Erythroblast (primary cell): ENCODE results near the gene MEGF11.

Experiments
- GATA1 ChIP-seq: IDR thresholded peaks from 2 replicates; pipeline ENCODE4 v1.6.1; 2011; ENCODE audit warnings: low read depth, mild to moderate bottlenecking, control low read depth, low read length, moderate library complexity
- POLR2A ChIP-seq: IDR thresholded peaks from 2 replicates; pipeline ENCODE4 v1.6.1; 2011; ENCODE audit warnings: mild to moderate bottlenecking, low read length

DNA sequence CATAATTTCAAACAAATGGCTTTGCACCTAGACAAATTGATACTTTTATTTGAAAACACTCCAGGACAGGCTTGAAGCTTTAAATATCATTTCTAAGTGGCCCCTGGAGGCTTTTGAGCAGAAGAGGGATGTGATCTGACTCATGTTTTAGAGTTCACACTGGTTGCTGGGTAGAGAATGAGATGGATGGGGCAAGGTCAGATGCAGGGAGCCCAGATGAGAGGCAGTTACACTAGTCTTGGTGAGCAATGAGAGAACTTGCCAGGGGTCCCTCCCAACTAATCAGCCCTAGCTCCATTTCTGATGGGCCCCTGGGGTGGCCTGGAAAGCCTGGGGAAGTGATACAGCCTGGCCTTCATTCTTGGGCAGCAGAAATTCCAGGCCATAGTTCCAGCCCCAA lies 190.4 kb downstream of the MEGF11 start:
- no peak for TF ChIP-seq POLR2A
- no peak for TF ChIP-seq GATA1
